WI38 (cell line): ENCODE data around the gene TRNP1.
"Not testable (repeated sequence)": the region's sequence is repeated elsewhere in the genome, so short reads cannot be mapped to it uniquely, and the experiment has no call there.

Experiments
- H3K4me3 ChIP-seq: 2 replicates; pipeline ENCODE4 v1.5.1; 2011; ENCODE audit warnings: low read depth, mild to moderate bottlenecking, control low read depth, low read length
- TF ChIP-seq, protein P1 (sequence below): IDR thresholded peaks from 2 replicates; pipeline ENCODE4 v1.5.1; 2012; ENCODE audit warnings: low read depth, mild to moderate bottlenecking, control low read depth, low read length

Gene TRNP1, protein sequence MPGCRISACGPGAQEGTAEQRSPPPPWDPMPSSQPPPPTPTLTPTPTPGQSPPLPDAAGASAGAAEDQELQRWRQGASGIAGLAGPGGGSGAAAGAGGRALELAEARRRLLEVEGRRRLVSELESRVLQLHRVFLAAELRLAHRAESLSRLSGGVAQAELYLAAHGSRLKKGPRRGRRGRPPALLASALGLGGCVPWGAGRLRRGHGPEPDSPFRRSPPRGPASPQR

DNA sequence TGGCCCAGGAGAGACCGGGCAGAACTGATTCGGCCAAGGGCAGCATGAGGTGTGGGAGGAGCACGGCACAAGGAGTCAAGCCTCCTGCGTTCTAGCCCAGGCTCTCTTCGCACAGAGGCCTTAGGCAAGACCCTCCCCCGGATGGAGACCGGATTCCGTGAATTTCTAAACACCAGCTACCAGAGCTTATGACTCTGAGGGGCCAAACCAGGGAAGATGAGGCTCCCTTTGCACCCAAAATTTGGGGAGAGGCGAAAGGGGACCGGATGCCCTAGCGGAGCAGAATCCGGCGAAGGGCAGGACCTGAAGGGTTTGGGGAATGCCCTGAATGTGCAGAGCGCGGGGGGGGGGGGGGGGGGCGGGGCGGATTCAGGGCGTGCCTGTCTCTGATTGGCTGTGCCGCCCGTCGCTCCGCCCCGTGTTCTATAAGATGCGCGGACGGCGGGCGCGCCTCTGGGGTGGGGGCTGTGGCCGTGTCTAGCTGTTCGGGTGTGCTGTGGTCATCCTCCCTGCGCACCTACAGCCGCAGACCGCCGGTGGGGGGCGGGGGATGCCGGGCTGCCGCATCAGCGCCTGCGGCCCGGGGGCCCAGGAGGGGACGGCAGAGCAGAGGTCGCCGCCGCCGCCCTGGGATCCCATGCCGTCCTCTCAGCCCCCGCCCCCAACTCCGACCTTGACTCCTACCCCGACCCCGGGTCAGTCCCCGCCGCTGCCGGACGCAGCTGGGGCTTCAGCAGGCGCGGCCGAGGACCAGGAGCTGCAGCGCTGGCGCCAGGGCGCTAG lies at the start of gene TRNP1:
Gene TRNP1 (plus strand): TSS at position 456 of the 783 bp plus-strand sequence. CDS start 95 bp downstream, at position 551.
- TF ChIP-seq, protein P1, sequence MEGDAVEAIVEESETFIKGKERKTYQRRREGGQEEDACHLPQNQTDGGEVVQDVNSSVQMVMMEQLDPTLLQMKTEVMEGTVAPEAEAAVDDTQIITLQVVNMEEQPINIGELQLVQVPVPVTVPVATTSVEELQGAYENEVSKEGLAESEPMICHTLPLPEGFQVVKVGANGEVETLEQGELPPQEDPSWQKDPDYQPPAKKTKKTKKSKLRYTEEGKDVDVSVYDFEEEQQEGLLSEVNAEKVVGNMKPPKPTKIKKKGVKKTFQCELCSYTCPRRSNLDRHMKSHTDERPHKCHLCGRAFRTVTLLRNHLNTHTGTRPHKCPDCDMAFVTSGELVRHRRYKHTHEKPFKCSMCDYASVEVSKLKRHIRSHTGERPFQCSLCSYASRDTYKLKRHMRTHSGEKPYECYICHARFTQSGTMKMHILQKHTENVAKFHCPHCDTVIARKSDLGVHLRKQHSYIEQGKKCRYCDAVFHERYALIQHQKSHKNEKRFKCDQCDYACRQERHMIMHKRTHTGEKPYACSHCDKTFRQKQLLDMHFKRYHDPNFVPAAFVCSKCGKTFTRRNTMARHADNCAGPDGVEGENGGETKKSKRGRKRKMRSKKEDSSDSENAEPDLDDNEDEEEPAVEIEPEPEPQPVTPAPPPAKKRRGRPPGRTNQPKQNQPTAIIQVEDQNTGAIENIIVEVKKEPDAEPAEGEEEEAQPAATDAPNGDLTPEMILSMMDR = no peak
- H3K4me3 ChIP-seq = peak within 1 kb of the TSS; percentile 87

DNA sequence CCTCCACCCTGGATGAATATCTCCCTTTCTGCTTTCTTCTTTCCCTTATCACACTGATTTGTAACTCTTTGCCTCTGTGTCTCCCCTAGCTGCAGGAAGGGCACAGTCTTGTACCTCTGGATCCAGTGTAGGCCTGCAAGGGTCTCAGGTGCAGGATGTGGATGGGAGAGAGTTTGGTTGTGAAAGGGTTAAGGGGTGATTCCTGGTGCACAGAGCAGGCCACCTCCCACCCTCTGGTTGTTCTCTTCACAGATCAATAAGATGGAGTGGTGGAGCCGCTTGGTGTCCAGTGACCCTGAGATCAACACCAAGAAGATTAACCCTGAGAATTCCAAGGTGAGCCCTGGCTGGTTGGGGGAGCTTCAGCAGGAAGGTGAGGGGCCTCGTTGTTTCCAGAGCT lies 48.4 kb upstream of the TRNP1 start:
- TF ChIP-seq, protein P1 = no peak

GRCh38 chr1:26945728-26946127 lies 47.8 kb upstream of the TRNP1 start:
- TF ChIP-seq, protein P1 = no peak

More for the DNA sequence above, 48.4 kb upstream of the TRNP1 start:
- H3K4me3 ChIP-seq = no peak overlapping the region

GRCh38 chr1:26946270-26946669 lies 47.2 kb upstream of the TRNP1 start:
- TF ChIP-seq, protein P1 = no peak
- no peak overlapping the region for H3K4me3 ChIP-seq

More at GRCh38 chr1:26945728-26946127, 47.8 kb upstream of the TRNP1 start:
- H3K4me3 ChIP-seq = no peak overlapping the region

DNA sequence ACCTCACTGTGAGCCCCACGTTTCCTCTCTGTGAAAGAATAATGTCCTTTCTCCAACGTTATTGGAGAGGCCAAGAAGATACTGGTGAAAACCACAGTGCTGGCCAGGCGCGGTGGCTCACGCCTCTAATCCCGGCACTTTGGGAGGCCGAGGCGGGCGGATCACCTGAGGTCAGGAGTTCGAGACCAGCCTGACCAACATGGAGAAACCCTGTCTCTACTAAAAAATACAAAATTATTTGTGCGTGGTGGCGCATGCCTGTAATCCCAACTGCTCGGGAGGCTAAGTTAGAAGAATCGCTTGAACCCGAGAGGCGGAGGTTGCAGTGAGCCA lies 44.8 kb upstream of the TRNP1 start:
- H3K4me3 ChIP-seq = not testable (repeated sequence)

- TF ChIP-seq, protein P1 = no peak
- no peak overlapping the region for H3K4me3 ChIP-seq
These were observed 44.1 kb upstream of the TRNP1 start for GRCh38 chr1:26949266-26949925.

GRCh38 chr1:26949926-26950319 lies 43.6 kb upstream of the TRNP1 start:
- TF ChIP-seq, protein P1 = no peak
- no peak overlapping the region for H3K4me3 ChIP-seq
